ENCODE results near the gene CD109. TPM values are rescaled to one million over a fixed set of nuclear protein-coding genes. Genes with fewer than 3 reads are reported as not detected.
"Not testable (repeated sequence)": the region's sequence is repeated elsewhere in the genome, so short reads cannot be mapped to it uniquely, and the experiment has no call there.

The CD109 gene
- polyA plus RNA-seq, 3 donors = 10.1 to 12.5 (median 10.6) TPM

- DNase-seq = no peak
Measured at GRCh38 chr6:73784726-73785505, 88.9 kb downstream of the CD109 start.

DNA sequence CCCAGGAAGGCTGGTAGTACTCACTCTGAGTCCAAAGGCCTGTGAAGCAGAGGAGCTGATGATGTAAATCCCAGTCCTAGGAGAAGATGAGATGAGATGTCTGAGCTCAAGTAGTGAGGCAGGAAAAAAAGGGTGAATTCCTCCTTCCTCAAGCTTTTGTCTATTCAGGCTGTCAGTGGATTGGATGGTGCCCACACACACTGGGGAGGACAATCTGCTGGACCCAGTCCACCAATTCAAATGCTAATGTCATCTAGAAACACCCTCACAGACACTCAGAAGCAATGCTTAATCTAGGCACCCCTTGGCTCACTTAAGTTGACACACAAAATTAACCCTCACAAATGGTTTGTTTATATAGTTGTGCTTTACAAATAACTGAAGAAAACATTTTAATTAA, 94.6 kb downstream of the CD109 start:
- DNase-seq = no peak

DNA sequence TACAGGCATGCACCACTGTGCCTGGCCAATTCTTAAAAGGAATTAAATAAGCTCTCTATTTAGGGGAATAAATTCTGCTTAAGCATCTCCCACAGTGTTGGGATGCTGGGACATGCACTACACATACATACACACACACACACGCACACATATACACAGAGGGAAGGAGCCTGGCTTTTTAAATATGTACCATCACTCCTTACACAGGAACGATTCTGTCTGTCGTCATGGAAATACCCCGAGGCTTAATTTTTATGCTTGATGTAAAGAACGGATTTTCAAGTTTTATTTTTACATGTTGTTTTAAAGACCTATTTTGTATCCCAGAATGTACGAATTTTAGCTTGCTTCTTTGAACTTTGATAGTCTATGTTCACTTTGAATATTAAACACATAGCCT, 95.3 kb downstream of the CD109 start:
- DNase-seq = no peak

DNA sequence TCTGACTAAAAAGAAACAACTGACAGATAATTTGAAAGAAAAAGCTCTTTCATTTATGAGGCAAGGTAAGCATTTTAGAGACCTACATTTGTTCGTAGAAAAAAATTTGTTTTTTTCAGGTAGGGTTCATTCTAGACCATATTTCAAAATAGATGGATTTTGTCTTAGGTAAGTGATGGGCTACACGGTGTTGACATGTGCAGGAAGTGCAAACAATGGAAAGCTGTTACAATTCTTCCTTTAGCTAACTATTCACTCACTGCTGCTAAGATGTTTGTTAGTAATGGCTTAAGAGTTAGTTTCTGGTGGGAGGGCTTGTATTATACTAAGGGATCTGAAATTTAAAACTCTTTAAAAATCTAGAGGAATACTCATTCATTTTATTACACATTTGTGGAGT, 96.7 kb downstream of the CD109 start:
- DNase-seq = no peak

DNA sequence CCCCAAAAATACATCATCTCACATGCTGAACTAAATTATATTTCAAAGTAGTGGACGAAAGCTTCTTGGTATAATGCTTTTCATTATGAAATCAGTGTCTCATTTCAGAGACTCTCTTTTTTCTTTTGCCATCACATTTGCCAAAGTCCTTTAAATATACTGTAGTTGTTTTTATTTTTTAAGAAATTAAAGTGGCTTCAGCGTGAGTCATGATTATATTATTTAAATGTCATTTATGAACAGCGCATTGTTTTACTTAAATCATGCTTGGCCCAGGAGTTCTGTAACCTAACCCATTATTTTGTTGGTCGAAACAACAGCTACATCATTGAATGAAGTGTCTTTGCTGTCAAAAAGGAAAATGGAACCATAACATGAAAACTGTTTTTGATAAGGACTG, 100.9 kb downstream of the CD109 start:
- no peak for DNase-seq

GRCh38 chr6:73797861-73798260, 101.9 kb downstream of the CD109 start:
- no peak for DNase-seq

- no peak for DNase-seq
Measured at GRCh38 chr6:73798592-73798991, 102.6 kb downstream of the CD109 start.

- no peak for DNase-seq
Measured at GRCh38 chr6:73800997-73801396, 105.0 kb downstream of the CD109 start.

DNA sequence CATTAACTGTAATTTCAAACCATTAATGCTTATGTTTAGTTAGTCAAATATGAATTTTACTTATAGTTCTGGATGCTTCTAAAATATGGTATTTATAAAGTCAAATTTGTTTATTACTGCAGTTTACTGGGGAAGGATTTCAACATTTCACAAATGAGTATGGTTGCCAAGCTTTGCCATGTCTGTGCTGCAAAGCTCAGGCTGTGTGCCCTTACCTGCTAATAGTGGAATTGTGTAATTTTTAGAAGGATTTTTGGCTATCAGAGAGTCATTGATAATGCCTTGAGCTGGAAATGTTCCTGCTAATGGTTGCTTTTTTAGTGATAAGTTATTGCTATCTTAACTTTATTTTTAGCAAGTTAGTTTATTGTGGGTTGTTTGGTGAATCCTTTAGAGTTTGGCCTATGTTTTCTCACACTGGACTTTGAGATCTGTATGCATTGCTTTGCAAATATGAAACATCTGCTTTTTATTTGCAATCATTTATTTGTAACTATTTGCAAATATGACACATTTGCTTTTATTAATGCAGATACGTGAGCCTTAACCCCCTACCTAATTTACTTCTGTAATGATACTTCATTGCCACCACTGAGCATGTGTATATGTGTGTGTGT, 105.8 kb downstream of the CD109 start:
- no peak for DNase-seq

DNA sequence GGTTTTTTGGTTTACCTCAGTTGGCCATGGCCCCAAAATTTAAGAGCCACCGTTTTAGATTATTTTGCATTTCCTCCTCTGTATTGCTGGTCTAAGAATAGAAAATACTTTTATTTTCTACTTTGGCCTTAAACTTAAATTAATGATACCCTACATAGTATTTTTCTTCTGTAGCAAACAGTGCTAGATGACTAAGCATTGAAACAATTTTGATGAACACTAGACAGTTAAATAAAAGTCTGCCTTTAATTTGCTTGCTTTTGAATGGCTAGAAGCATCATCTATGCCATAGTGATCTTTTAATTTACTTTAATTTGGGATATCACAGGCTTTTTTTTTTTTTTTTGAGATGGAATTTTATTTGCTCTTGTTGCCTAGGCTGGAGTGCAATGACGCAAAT, 106.4 kb downstream of the CD109 start:
- no peak for DNase-seq

- DNase-seq = no peak
Measured at GRCh38 chr6:73803562-73804241, 107.7 kb downstream of the CD109 start.

DNA sequence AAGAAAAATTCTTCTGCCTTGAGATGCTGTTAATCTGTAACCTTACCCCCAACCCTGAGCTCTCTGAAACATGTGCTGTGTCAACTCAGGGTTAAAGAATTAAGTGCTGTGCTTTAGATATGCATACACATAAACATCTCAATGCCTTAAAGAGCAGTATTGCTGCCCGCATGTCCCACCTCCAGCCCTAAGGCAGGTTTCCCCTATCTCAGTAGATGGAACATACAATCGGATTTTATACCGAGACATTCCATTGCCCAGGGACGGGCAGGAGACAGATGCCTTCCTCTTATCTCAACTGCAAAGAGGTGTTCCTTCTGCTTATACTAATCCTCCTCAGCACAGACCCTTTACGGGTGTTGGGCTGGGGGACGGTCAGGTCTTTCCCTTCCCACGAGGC, 109.2 kb downstream of the CD109 start:
- DNase-seq = not testable (repeated sequence)

DNA sequence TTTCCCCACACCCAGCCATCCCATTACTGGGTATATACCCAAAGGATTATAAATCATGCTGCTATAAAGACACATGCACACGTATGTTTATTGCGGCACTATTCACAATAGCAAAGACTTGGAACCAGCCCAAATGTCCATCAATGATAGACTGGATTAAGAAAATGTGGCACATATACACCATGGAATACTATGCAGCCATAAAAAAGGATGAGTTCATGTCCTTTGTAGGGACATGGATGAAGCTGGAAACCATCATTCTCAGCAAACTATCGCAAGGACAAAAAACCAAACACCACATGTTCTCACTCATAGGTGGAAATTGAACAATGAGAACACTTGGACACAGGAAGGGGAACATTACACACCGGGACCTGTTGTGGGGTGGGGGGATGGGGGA, 110.0 kb downstream of the CD109 start:
- not testable (repeated sequence) for DNase-seq

DNA sequence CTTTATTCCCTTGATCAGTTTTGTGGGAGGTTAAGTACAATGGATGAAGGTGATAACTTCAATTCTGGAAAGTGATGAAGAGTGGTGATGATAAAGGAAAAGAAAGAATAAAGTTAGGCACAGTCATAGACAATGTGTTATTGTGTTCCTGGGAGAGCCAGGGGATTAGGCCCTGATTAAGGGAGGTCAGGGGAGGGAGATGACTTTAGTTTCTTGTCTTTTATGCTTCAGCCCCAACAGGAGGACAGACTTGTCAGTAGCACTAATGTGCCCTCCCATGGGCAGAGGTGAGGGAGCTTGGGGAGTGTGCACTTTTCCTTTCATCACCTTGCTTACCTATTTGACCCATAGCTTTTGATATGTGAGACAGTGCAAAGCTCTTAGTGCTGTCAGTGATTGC, 115.7 kb downstream of the CD109 start:
- no peak for DNase-seq

GRCh38 chr6:73817253-73817652, 121.2 kb downstream of the CD109 start:
- DNase-seq = no peak

GRCh38 chr6:73823046-73823735, 127.2 kb downstream of the CD109 start:
- no peak for DNase-seq

DNA sequence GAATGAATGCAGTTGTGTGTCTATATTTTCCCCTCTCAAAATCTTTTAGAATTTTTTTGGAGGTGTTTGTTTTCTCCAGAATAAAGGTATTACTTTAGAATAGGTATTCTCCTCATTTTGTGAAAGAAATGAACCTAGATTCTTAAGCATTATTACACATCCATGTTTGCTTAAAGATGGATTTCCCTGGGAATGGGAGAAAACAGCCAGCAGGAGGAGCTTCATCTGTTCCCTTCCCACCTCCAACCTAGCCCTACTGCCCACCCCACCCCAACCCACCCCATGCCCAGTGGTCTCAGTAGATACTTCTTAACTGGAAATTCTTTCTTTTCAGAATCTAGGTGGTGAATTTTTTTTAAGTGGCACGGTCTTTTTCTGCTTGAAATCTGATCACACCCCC, 127.8 kb downstream of the CD109 start:
- DNase-seq = no peak

DNA sequence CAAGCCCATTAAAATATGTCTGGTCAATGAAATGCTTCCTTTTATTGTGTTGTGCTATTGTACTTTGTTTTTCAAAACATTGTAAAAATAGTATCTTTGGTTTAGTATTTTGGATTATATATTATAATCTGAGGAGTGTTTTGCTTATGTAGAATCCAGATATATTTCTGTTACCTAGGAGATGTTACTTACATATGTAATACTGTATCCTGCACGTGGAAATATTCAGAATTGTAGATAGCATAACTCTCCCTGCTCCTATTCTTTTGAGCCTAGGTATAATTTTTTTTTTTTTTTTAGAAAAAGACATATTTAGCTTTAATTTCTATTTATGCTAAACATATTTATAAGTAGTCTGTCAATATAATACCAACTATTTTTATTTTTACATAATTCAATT, 130.6 kb downstream of the CD109 start:
- DNase-seq = no peak

- no peak for DNase-seq
Measured at GRCh38 chr6:73830119-73830518, 134.1 kb downstream of the CD109 start.

DNA sequence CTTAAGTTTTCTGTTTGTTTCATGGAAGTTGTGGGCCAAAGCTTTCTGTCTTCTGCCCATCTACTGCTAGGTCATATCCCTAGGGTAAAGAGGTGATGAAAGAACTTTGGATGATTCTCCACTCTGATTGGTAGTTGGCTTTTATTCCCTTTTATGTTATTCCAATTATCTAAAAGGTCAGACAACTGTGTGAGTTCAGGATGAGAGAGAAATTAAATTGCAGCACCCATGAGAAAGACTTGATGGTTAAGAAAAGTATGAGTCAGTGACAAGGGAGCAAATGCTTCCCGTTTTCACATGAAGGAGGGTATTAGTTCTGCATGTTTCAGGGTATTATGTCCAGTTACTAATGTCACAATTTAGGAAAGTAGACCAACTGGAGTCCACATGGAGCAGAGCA, 136.3 kb downstream of the CD109 start:
- DNase-seq = no peak

GRCh38 chr6:73844696-73845095, 148.7 kb downstream of the CD109 start:
- not testable (repeated sequence) for DNase-seq

GRCh38 chr6:73851048-73851447, 155.0 kb downstream of the CD109 start:
- not testable (repeated sequence) for DNase-seq
